Measurements from ENCODE around the gene RTN4R. TPM values are rescaled to one million over a fixed set of nuclear protein-coding genes. Genes with fewer than 3 reads are reported as not detected.
A peak's percentile ranks its signal among the peaks of the same experiment; 100 is the strongest.

Gene RTN4R
- total and polyA plus RNA-seq, 2 experiments from 2014 or later: 10.6 to 38.4 TPM

DNA sequence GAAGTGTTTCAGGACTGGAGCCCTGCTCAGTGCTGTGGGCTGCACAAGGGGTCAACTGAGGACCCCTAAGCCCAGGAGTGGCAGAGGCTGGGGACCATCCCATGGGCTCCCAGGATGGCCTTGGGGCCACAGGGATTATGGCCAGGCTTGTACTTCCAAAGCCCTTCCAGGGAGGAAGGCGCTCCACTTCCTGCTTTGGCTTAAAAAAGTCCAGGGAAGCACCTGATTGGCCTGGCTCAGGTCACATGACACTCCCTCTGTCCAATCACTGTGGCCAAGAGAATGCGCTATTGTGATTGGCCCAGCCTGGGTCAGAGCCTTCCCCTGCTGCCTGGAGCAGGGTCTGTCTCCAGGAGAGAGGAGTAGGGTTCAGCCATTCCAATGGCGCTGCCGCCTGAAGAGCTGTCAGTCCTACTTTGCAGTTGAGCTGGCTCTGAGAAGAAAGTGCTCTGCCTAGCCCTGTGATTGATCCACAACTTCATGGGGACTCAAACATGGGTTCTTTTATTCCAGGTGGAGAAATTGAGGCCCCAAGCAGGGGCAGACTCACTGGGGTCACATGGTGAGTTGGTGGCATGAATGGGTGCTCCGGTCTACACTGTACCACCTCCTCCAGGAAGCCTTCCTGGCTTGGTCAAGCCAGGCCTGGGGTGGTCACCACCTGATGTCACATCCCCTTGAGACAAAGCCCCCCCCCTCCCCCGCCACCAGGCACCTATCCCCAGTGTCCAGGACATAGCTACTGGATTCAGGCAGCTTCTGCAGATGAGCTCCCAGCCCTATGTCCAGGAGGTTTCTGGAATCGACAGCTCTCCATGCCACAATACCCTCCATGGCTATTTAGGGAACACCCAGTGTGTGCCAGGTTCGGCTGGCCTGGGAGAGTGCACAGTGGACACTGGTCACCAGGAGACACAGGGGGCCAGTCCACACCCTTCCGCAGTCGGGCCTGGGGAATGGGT is 48.2 kb downstream of the RTN4R start:
- ATAC-seq: peak; percentile 45
- H3K36me3 Mint-ChIP-seq (ENCODE audit: low read depth): no peaks in the 10 kb centered on the region; the same call in 2 of the 3 replicates
- DNase-seq (ENCODE audit: low spot score): peak; percentile 38
- H3K36me3 ChIP-seq (ENCODE audit: insufficient read depth): no peaks in the 10 kb centered on the region
- no peaks in the 10 kb centered on the region for H3K27me3 ChIP-seq (ENCODE audit: insufficient read depth)
- H3K4me1 Mint-ChIP-seq: no peaks in the 10 kb centered on the region
- TF ChIP-seq EZH2 (IDR thresholded peaks at IDR 0.05; ENCODE audit: low read depth, unreplicated experiment) (no peak), POLR2AphosphoS5 (IDR thresholded peaks at IDR 0.05; ENCODE audit: low read depth) (no peak), ZNF114 (CRISPR knock-in tag; IDR thresholded peaks at IDR 0.05) (no peak), CREB1 (CRISPR knock-in tag; IDR thresholded peaks at IDR 0.05; ENCODE audit: low read depth) (no peak), EZH2phosphoT487 (IDR thresholded peaks at IDR 0.05; ENCODE audit: unreplicated experiment) (no peak), STAT1 (IDR thresholded peaks at IDR 0.05; ENCODE audit: unreplicated experiment) (no peak), JUNB (IDR thresholded peaks at IDR 0.05; ENCODE audit: unreplicated experiment) (no peak)
- TF ChIP-seq, protein P1, sequence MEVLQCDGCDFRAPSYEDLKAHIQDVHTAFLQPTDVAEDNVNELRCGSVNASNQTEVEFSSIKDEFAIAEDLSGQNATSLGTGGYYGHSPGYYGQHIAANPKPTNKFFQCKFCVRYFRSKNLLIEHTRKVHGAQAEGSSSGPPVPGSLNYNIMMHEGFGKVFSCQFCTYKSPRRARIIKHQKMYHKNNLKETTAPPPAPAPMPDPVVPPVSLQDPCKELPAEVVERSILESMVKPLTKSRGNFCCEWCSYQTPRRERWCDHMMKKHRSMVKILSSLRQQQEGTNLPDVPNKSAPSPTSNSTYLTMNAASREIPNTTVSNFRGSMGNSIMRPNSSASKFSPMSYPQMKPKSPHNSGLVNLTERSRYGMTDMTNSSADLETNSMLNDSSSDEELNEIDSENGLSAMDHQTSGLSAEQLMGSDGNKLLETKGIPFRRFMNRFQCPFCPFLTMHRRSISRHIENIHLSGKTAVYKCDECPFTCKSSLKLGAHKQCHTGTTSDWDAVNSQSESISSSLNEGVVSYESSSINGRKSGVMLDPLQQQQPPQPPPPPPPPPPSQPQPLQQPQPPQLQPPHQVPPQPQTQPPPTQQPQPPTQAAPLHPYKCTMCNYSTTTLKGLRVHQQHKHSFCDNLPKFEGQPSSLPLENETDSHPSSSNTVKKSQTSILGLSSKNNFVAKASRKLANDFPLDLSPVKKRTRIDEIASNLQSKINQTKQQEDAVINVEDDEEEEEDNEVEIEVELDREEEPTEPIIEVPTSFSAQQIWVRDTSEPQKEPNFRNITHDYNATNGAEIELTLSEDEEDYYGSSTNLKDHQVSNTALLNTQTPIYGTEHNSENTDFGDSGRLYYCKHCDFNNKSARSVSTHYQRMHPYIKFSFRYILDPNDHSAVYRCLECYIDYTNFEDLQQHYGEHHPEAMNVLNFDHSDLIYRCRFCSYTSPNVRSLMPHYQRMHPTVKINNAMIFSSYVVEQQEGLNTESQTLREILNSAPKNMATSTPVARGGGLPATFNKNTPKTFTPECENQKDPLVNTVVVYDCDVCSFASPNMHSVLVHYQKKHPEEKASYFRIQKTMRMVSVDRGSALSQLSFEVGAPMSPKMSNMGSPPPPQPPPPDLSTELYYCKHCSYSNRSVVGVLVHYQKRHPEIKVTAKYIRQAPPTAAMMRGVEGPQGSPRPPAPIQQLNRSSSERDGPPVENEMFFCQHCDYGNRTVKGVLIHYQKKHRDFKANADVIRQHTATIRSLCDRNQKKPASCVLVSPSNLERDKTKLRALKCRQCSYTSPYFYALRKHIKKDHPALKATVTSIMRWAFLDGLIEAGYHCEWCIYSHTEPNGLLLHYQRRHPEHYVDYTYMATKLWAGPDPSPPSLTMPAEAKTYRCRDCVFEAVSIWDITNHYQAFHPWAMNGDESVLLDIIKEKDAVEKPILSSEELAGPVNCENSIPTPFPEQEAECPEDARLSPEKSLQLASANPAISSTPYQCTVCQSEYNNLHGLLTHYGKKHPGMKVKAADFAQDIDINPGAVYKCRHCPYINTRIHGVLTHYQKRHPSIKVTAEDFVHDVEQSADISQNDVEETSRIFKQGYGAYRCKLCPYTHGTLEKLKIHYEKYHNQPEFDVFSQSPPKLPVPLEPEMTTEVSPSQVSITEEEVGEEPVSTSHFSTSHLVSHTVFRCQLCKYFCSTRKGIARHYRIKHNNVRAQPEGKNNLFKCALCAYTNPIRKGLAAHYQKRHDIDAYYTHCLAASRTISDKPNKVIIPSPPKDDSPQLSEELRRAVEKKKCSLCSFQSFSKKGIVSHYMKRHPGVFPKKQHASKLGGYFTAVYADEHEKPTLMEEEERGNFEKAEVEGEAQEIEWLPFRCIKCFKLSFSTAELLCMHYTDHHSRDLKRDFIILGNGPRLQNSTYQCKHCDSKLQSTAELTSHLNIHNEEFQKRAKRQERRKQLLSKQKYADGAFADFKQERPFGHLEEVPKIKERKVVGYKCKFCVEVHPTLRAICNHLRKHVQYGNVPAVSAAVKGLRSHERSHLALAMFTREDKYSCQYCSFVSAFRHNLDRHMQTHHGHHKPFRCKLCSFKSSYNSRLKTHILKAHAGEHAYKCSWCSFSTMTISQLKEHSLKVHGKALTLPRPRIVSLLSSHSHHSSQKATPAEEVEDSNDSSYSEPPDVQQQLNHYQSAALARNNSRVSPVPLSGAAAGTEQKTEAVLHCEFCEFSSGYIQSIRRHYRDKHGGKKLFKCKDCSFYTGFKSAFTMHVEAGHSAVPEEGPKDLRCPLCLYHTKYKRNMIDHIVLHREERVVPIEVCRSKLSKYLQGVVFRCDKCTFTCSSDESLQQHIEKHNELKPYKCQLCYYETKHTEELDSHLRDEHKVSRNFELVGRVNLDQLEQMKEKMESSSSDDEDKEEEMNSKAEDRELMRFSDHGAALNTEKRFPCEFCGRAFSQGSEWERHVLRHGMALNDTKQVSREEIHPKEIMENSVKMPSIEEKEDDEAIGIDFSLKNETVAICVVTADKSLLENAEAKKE (CRISPR knock-in tag; IDR thresholded peaks at IDR 0.05): no peak
- TF ChIP-seq, protein P2, sequence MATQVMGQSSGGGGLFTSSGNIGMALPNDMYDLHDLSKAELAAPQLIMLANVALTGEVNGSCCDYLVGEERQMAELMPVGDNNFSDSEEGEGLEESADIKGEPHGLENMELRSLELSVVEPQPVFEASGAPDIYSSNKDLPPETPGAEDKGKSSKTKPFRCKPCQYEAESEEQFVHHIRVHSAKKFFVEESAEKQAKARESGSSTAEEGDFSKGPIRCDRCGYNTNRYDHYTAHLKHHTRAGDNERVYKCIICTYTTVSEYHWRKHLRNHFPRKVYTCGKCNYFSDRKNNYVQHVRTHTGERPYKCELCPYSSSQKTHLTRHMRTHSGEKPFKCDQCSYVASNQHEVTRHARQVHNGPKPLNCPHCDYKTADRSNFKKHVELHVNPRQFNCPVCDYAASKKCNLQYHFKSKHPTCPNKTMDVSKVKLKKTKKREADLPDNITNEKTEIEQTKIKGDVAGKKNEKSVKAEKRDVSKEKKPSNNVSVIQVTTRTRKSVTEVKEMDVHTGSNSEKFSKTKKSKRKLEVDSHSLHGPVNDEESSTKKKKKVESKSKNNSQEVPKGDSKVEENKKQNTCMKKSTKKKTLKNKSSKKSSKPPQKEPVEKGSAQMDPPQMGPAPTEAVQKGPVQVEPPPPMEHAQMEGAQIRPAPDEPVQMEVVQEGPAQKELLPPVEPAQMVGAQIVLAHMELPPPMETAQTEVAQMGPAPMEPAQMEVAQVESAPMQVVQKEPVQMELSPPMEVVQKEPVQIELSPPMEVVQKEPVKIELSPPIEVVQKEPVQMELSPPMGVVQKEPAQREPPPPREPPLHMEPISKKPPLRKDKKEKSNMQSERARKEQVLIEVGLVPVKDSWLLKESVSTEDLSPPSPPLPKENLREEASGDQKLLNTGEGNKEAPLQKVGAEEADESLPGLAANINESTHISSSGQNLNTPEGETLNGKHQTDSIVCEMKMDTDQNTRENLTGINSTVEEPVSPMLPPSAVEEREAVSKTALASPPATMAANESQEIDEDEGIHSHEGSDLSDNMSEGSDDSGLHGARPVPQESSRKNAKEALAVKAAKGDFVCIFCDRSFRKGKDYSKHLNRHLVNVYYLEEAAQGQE (IDR thresholded peaks at IDR 0.05; ENCODE audit: unreplicated experiment): no peak
- no peaks in the 10 kb centered on the region for H3K9me2 ChIP-seq (ENCODE audit: insufficient read depth)
- no peaks in the 10 kb centered on the region for H3K4me1 ChIP-seq (ENCODE audit: insufficient read depth)
- H2AFZ ChIP-seq: 0 out of 2 replicates have a peak overlapping the region, but pooled peaks have one; percentile 63
- H3K27me3 Mint-ChIP-seq (ENCODE audit: insufficient read depth, low read depth, poor library complexity): peaks cover 9% of the 10 kb centered on the region
- no peak overlapping the region for H3K4me3 ChIP-seq
- no peak overlapping the region for H3K27ac ChIP-seq (ENCODE audit: low read depth)
- peaks cover 4% of the 10 kb centered on the region; the same call in 1 of the 2 replicates for H3F3A ChIP-seq (replicated peaks; ENCODE audit: low read depth)
- H3K27ac Mint-ChIP-seq: no peak overlapping the region
- no peak overlapping the region for H3K4me2 ChIP-seq
- H3K4me3 Mint-ChIP-seq: no peak overlapping the region
- H3K79me2 ChIP-seq (replicated peaks; ENCODE audit: insufficient read depth): no peaks in the 10 kb centered on the region
- no peaks in the 10 kb centered on the region for H4K20me1 ChIP-seq (replicated peaks; ENCODE audit: insufficient read depth)
- peaks cover 7% of the 10 kb centered on the region for H3K9me3 Mint-ChIP-seq
